Endothelial cell of umbilical vein (primary cell): ENCODE measurements around the gene ST8SIA2.

Source experiments
- CTCF ChIP-seq, 2 donors: IDR thresholded peaks; 1 replicate in 1 of 2; 2 replicates in 1 of 2; pipeline ENCODE4 v1.5.1; 2011; ENCODE audit warnings: low read length in 2 of 2, mild to moderate bottlenecking in 2 of 2, moderate library complexity in 2 of 2, control low read depth in 1 of 2, inconsistent platforms in 1 of 2, low read depth in 1 of 2; ENCODE audit not compliant: insufficient read depth in 1 of 2; ENCODE audit errors: extremely low read depth in 1 of 2
- EZH2 ChIP-seq: IDR thresholded peaks from 2 replicates; pipeline ENCODE4 v1.6.1; 2012; ENCODE audit warnings: borderline replicate concordance, low read depth, mild to moderate bottlenecking, moderate library complexity, low read length, inconsistent platforms; ENCODE audit not compliant: severe bottlenecking
- MAX ChIP-seq: IDR thresholded peaks from 2 replicates; pipeline ENCODE4 v1.6.1; 2011; ENCODE audit not compliant: insufficient read depth, insufficient read length
- POLR2A ChIP-seq: IDR thresholded peaks from 2 replicates; pipeline ENCODE4 v1.6.1; 2012; ENCODE audit warnings: low read depth, mild to moderate bottlenecking, control low read depth, low read length
- POLR2AphosphoS5 ChIP-seq: IDR thresholded peaks from 2 replicates; pipeline ENCODE4 v1.6.1; 2012; ENCODE audit warnings: low read depth, mild to moderate bottlenecking, control low read depth, low read length, moderate library complexity; ENCODE audit not compliant: insufficient read depth

GRCh38 chr15:92365906-92366305, 27.8 kb upstream of the ST8SIA2 start:
- TF ChIP-seq POLR2AphosphoS5 (no peak), MAX (no peak), CTCF (IDR thresholded peaks at IDR 0.05; ENCODE audit: extremely low read depth in 1 of 2, insufficient read depth in 1 of 2, low read depth in 1 of 2, low read length in 2 of 2) (no peak), POLR2A (no peak), EZH2 (no peak)
